MM.1S (cell line): Measurements from ENCODE around the gene SHROOM3.

Experiments used
- DNase-seq: peaks from one replicate; pipeline ENCODE4 v3.0.0-alpha.2; 2015
- H2AFZ ChIP-seq: fragments of 300-600 bp; sonication (generic); 2 replicates; pipeline ENCODE4 v1.6.0; 2016; ENCODE audit warnings: antibody characterized with exemption, low read length
- H3F3A ChIP-seq: fragments of 300-600 bp; sonication (generic); 2 replicates; pipeline ENCODE4 v1.6.1; 2016; ENCODE audit warnings: mild to moderate bottlenecking, antibody characterized with exemption, low read length, moderate library complexity, mixed read lengths; ENCODE audit not compliant: insufficient read depth
- H3K27ac ChIP-seq: fragments of 300-600 bp; sonication (generic); 2 replicates; pipeline ENCODE4 v1.5.1; 2016; ENCODE audit warnings: mild to moderate bottlenecking, low read length
- H3K27me3 ChIP-seq: fragments of 300-600 bp; sonication (generic); replicated peaks from 2 replicates; pipeline ENCODE4 v1.6.0; 2016; ENCODE audit warnings: low read length; ENCODE audit not compliant: insufficient read depth
- H3K36me3 ChIP-seq: fragments of 300-600 bp; sonication (generic); replicated peaks from 2 replicates; pipeline ENCODE4 v1.6.1; 2016; ENCODE audit warnings: mild to moderate bottlenecking, low read length, mixed read lengths; ENCODE audit not compliant: insufficient read depth
- H3K4me1 ChIP-seq: fragments of 300-600 bp; sonication (generic); 2 replicates; pipeline ENCODE4 v1.6.1; 2016; ENCODE audit warnings: low read length, mixed read lengths
- H3K4me2 ChIP-seq: fragments of 300-600 bp; sonication (generic); 2 replicates; pipeline ENCODE4 v1.6.0; 2016; ENCODE audit warnings: low read depth, low read length
- H3K4me3 ChIP-seq: fragments of 300-600 bp; sonication (generic); 2 replicates; pipeline ENCODE4 v1.5.1; 2016; ENCODE audit warnings: low read length, mixed read lengths
- H3K79me2 ChIP-seq: fragments of 300-600 bp; sonication (generic); 2 replicates; pipeline ENCODE4 v1.6.1; 2016; ENCODE audit warnings: mixed run types, low read length, mixed read lengths
- H3K9ac ChIP-seq: fragments of 300-600 bp; sonication (generic); 2 replicates; pipeline ENCODE4 v1.6.1; 2016; ENCODE audit warnings: low read length, mixed read lengths
- H3K9me2 ChIP-seq: fragments of 300-600 bp; sonication (generic); replicated peaks from 2 replicates; pipeline ENCODE4 v1.6.1; 2016; ENCODE audit warnings: mild to moderate bottlenecking, low read length, mixed read lengths; ENCODE audit not compliant: insufficient read depth
- H3K9me3 ChIP-seq: fragments of 300-600 bp; sonication (generic); replicated peaks from 2 replicates; pipeline ENCODE4 v1.6.1; 2016; ENCODE audit warnings: mild to moderate bottlenecking, low read length, mixed read lengths; ENCODE audit not compliant: insufficient read depth
- H4K20me1 ChIP-seq: fragments of 300-600 bp; sonication (generic); 2 replicates; pipeline ENCODE4 v1.6.1; 2016; ENCODE audit warnings: mild to moderate bottlenecking, low read length, moderate library complexity, mixed read lengths; ENCODE audit not compliant: insufficient read depth
- CTCF ChIP-seq: fragments of 300-600 bp; sonication (generic); IDR thresholded peaks from 2 replicates; pipeline ENCODE4 v1.5.1; 2016; ENCODE audit warnings: antibody characterized with exemption, low read length, mixed read lengths
- EZH2 ChIP-seq: fragments of 300-600 bp; sonication (generic); optimal IDR thresholded peaks from 2 replicates; pipeline ENCODE3; 2017; ENCODE audit warnings: low read depth, mild to moderate bottlenecking, antibody characterized with exemption, low read length, mixed read lengths
- EZH2phosphoT487 ChIP-seq: fragments of 300-600 bp; sonication (generic); IDR thresholded peaks from 2 replicates; pipeline ENCODE4 v1.6.1; 2018; ENCODE audit warnings: antibody characterized with exemption, low read length

Gene SHROOM3

GRCh38 chr4:76754439-76754838 is 319.4 kb downstream of the SHROOM3 start:
- H2AFZ ChIP-seq, result no peak overlapping the region
- H3K9me3 ChIP-seq, result no peaks in the 10 kb centered on the region
- H3K79me2 ChIP-seq, result peaks cover 10% of the 10 kb centered on the region; the same call in 1 of the 2 replicates
- H3K9me2 ChIP-seq, result no peaks in the 10 kb centered on the region
- H4K20me1 ChIP-seq, result no peaks in the 10 kb centered on the region
- H3K27ac ChIP-seq, result no peak overlapping the region
- no peaks in the 10 kb centered on the region for H3K4me1 ChIP-seq
- H3F3A ChIP-seq, result peaks cover 3% of the 10 kb centered on the region; the same call in 1 of the 2 replicates
- H3K27me3 ChIP-seq, result no peaks in the 10 kb centered on the region
- no peak overlapping the region for H3K9ac ChIP-seq
- TF ChIP-seq EZH2, result no peak
- TF ChIP-seq EZH2phosphoT487, result no peak
- TF ChIP-seq CTCF, result no peak
- no peak overlapping the region for H3K4me2 ChIP-seq
- H3K4me3 ChIP-seq, result no peak overlapping the region
- DNase-seq, result no peak
- H3K36me3 ChIP-seq, result peaks cover 7% of the 10 kb centered on the region

- Histone ChIP-seq H3K9me3 (no peaks in the 10 kb centered on the region), H4K20me1 (no peaks in the 10 kb centered on the region), H3F3A (peaks cover 3% of the 10 kb centered on the region; the same call in 1 of the 2 replicates), H3K27ac (no peak overlapping the region), H2AFZ (no peak overlapping the region), H3K9me2 (no peaks in the 10 kb centered on the region), H3K36me3 (peaks cover 8% of the 10 kb centered on the region), H3K4me3 (no peak overlapping the region), H3K4me2 (no peak overlapping the region), H3K9ac (no peak overlapping the region), H3K4me1 (no peaks in the 10 kb centered on the region), H3K79me2 (0 out of 2 replicates have a peak, but pooled peaks cover 10% of the 10 kb centered on the region), H3K27me3 (no peaks in the 10 kb centered on the region)
- no peak for DNase-seq
- TF ChIP-seq CTCF (no peak), EZH2phosphoT487 (no peak), EZH2 (no peak)
Observed at GRCh38 chr4:76755756-76756155, 320.7 kb downstream of the SHROOM3 start.

GRCh38 chr4:76756416-76756815 is 321.4 kb downstream of the SHROOM3 start:
- no peak overlapping the region for H3K27ac ChIP-seq
- peaks cover 3% of the 10 kb centered on the region; the same call in 1 of the 2 replicates for H3F3A ChIP-seq
- H3K4me3 ChIP-seq, result no peak overlapping the region
- no peaks in the 10 kb centered on the region for H3K4me1 ChIP-seq
- DNase-seq, result no peak
- no peak overlapping the region for H3K9ac ChIP-seq
- H3K36me3 ChIP-seq, result peaks cover 9% of the 10 kb centered on the region; the same call in 1 of the 2 replicates
- TF ChIP-seq EZH2 (no peak), EZH2phosphoT487 (no peak), CTCF (no peak)
- no peaks in the 10 kb centered on the region for H3K27me3 ChIP-seq
- no peak overlapping the region for H2AFZ ChIP-seq
- no peaks in the 10 kb centered on the region for H4K20me1 ChIP-seq
- no peaks in the 10 kb centered on the region for H3K9me3 ChIP-seq
- H3K9me2 ChIP-seq, result no peaks in the 10 kb centered on the region
- H3K4me2 ChIP-seq, result no peak overlapping the region
- H3K79me2 ChIP-seq, result 0 out of 2 replicates have a peak, but pooled peaks cover 10% of the 10 kb centered on the region
